ENCODE measurements around the gene ITGB2. TPM values are rescaled to one million over a fixed set of nuclear protein-coding genes. Genes with fewer than 3 reads are reported as not detected.

Gene ITGB2
- total RNA-seq, 1 experiment from 2014 or later = 45.1 TPM

GRCh38 chr21:44869781-44870747 lies 50.6 kb downstream of the ITGB2 start:
- no peak overlapping the region for H2AFZ ChIP-seq (ENCODE audit: low read length)
- peaks cover 7% of the 10 kb centered on the region for H3F3A ChIP-seq (ENCODE audit: low read length, unreplicated experiment)
- H3K9me2 ChIP-seq (replicated peaks; ENCODE audit: low read length) = no peaks in the 10 kb centered on the region
- no peaks in the 10 kb centered on the region for H3K27me3 ChIP-seq (ENCODE audit: low read length)
- POLR2A ChIA-PET (ENCODE audit: unreplicated experiment) = interaction anchor here (0.6 to 0.9 kb wide), 3 partner anchors 53 to 64 kb away, joined by 3 to 14 read pairs (median 4); no protein-coding TSS in a partner anchor
- peak overlapping the region; percentile 95 for H3K4me2 ChIP-seq (ENCODE audit: low read length)
- H3K4me3 ChIP-seq (ENCODE audit: low read length) = peak overlapping the region; percentile 80
- BruUV-seq (replicated peaks) = no TSS peak
- CTCF ChIA-PET = interaction anchor here (0.5 kb wide), 1 partner anchor 1500 kb away, joined by 3 read pairs; no protein-coding TSS in a partner anchor
- peaks cover 60% of the 10 kb centered on the region for H4K20me1 ChIP-seq (ENCODE audit: low read length)
- H3K79me2 ChIP-seq (ENCODE audit: low read length) = peaks cover 90% of the 10 kb centered on the region
- intact Hi-C loops (cut with micrococcal nuclease) = loop anchor here (2.0 to 10.0 kb wide), 2 partner anchors 53 to 255 kb away; no protein-coding TSS in a partner anchor
- H3K9ac ChIP-seq (ENCODE audit: low read length) = peak overlapping the region; percentile 26; the same call in 1 of the 2 replicates
- H3K4me1 ChIP-seq (ENCODE audit: insufficient read depth, low read length) = peaks cover 70% of the 10 kb centered on the region
- DNase-seq (peak; percentile 98), ATAC-seq (peak; percentile 51)
- peak overlapping the region; percentile 82 for H3K27ac ChIP-seq (ENCODE audit: low read length)
- H3K9me3 ChIP-seq (ENCODE audit: low read length) = no peaks in the 10 kb centered on the region
- peaks cover 30% of the 10 kb centered on the region for H3K36me3 ChIP-seq (ENCODE audit: low read depth, low read length)
- TF ChIP-seq EZH2 (IDR thresholded peaks at IDR 0.05; ENCODE audit: low read length, unreplicated experiment) (no peak), EZH2phosphoT487 (IDR thresholded peaks at IDR 0.05; ENCODE audit: borderline replicate concordance, low read length) (no peak)
- TF ChIP-seq, protein P1, sequence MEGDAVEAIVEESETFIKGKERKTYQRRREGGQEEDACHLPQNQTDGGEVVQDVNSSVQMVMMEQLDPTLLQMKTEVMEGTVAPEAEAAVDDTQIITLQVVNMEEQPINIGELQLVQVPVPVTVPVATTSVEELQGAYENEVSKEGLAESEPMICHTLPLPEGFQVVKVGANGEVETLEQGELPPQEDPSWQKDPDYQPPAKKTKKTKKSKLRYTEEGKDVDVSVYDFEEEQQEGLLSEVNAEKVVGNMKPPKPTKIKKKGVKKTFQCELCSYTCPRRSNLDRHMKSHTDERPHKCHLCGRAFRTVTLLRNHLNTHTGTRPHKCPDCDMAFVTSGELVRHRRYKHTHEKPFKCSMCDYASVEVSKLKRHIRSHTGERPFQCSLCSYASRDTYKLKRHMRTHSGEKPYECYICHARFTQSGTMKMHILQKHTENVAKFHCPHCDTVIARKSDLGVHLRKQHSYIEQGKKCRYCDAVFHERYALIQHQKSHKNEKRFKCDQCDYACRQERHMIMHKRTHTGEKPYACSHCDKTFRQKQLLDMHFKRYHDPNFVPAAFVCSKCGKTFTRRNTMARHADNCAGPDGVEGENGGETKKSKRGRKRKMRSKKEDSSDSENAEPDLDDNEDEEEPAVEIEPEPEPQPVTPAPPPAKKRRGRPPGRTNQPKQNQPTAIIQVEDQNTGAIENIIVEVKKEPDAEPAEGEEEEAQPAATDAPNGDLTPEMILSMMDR (conservative IDR thresholded peaks at IDR 0.05; ENCODE audit: low read depth, low read length) = no peak

- BruUV-seq (replicated peaks) = no TSS peak
- TF ChIP-seq, protein P1 (conservative IDR thresholded peaks at IDR 0.05; ENCODE audit: low read depth, low read length) = no peak
- no peak for TF ChIP-seq EZH2phosphoT487 (IDR thresholded peaks at IDR 0.05; ENCODE audit: borderline replicate concordance, low read length)
- no peak for TF ChIP-seq EZH2 (IDR thresholded peaks at IDR 0.05; ENCODE audit: low read length, unreplicated experiment)
- peak overlapping the region; percentile 82 for H3K27ac ChIP-seq (ENCODE audit: low read length)
- H3K4me2 ChIP-seq (ENCODE audit: low read length) = peak overlapping the region; percentile 95
- no peaks in the 10 kb centered on the region for H3K9me3 ChIP-seq (ENCODE audit: low read length)
- ChIA-PET POLR2A (ENCODE audit: unreplicated experiment) (no interaction called here), CTCF (no interaction called here)
- DNase-seq (no peak), ATAC-seq (no peak)
- H3K9me2 ChIP-seq (replicated peaks; ENCODE audit: low read length) = no peaks in the 10 kb centered on the region
- H3K27me3 ChIP-seq (ENCODE audit: low read length) = no peaks in the 10 kb centered on the region
- H3K36me3 ChIP-seq (ENCODE audit: low read depth, low read length) = peaks cover 35% of the 10 kb centered on the region
- peaks cover 98% of the 10 kb centered on the region for H3K79me2 ChIP-seq (ENCODE audit: low read length)
- H3K9ac ChIP-seq (ENCODE audit: low read length) = no peak overlapping the region
- peak overlapping the region; percentile 80; the same call in 1 of the 2 replicates for H3K4me3 ChIP-seq (ENCODE audit: low read length)
- peaks cover 7% of the 10 kb centered on the region for H3F3A ChIP-seq (ENCODE audit: low read length, unreplicated experiment)
- H3K4me1 ChIP-seq (ENCODE audit: insufficient read depth, low read length) = peaks cover 62% of the 10 kb centered on the region
- intact Hi-C loops (cut with micrococcal nuclease) = no loop called here
- H4K20me1 ChIP-seq (ENCODE audit: low read length) = peaks cover 69% of the 10 kb centered on the region
- no peak overlapping the region for H2AFZ ChIP-seq (ENCODE audit: low read length)
Measured at GRCh38 chr21:44868707-44869106, 52.0 kb downstream of the ITGB2 start.
